K562 (cell line): ENCODE results near the gene SLC33A1. TPM values are rescaled to one million over a fixed set of nuclear protein-coding genes. Genes with fewer than 3 reads are reported as not detected.
A peak's percentile ranks its signal among the peaks of the same experiment; 100 is the strongest.

Source experiments
- CHD2 ChIP-seq: IDR thresholded peaks from 2 replicates; pipeline ENCODE4 v1.6.1; 2011; ENCODE audit warnings: low read depth, low read length
- CHD4 ChIP-seq: fragments of 200-600 bp; sonication (generic); IDR thresholded peaks from 3 replicates; pipeline ENCODE4 v1.6.1; 2012; ENCODE audit warnings: low read depth, mild to moderate bottlenecking, mixed read lengths, low read length, inconsistent platforms; ENCODE audit not compliant: insufficient read depth, insufficient replicate concordance, poor library complexity, severe bottlenecking
- MBD2 ChIP-seq: sonication (generic); IDR thresholded peaks from 2 replicates; pipeline ENCODE4 v1.6.1; 2016; ENCODE audit warnings: low read depth, borderline replicate concordance
- MTF1 ChIP-seq: fragments of 250-450 bp; sonication (Bioruptor Pico); IDR thresholded peaks from 2 replicates; pipeline ENCODE4 v1.9.0; 2021; ENCODE audit warnings: moderate library complexity, mild to moderate bottlenecking, inconsistent platforms, borderline replicate concordance
- SUPT5H ChIP-seq: fragments of 450-650 bp; IDR thresholded peaks from 2 replicates; pipeline ENCODE4 v1.6.1; 2016
- TAF15 ChIP-seq: fragments of 200-400 bp; formaldehyde crosslinking; IDR thresholded peaks from 2 replicates; pipeline ENCODE4 v1.6.1; 2017; ENCODE audit warnings: mild to moderate bottlenecking, low read depth, low read length, moderate library complexity
- ZNF79 ChIP-seq: fragments of 250-450 bp; sonication (Bioruptor Pico); IDR thresholded peaks from 2 replicates; pipeline ENCODE4 v1.4.0; 2020; ENCODE audit warnings: low read depth, mild to moderate bottlenecking, moderate library complexity
- polyA plus RNA-seq, 8 experiments: library from polyadenylated mRNA; depleted of rRNA in 4 of 8; stranded (reverse) in 5 of 8; unstranded in 3 of 8; fragments of >200 nt; fragmentation: Nextera tagmentation in 2 of 8; fragmentation: Illumina TruSeq in 1 of 8; extraction: Ambion mirVana in 2 of 8; extraction: Trizol in 1 of 8; gene quantifications; 2 replicates each; pipeline versions ENCODE4 v1.2.1 to v1.2.3, GENCODE V29; 2011 to 2014; ENCODE audit warnings: inconsistent platforms in 1 of 8, missing spikeins in 1 of 8
- total RNA-seq, 7 experiments: library from RNA; depleted of rRNA in 6 of 7; stranded (reverse); fragments of >200 nt in 6 of 7; fragmentation: Illumina TruSeq in 2 of 7; extraction: Trizol in 2 of 7; gene quantifications; 2 replicates each; pipeline versions ENCODE4 v1.2.1 to v1.2.3, GENCODE V29; 2011 to 2021; ENCODE audit warnings: low replicate concordance in 1 of 7
- TF ChIP-seq, protein P1 (sequence below): fragments of 250-450 bp; sonication (Bioruptor Pico); IDR thresholded peaks from 2 replicates; pipeline ENCODE4 v1.8.0; 2022; ENCODE audit warnings: inconsistent platforms
- TF ChIP-seq, protein P2 (sequence below), 2 experiments: fragments of 450-650 bp; IDR thresholded peaks; 2 replicates each; pipeline ENCODE4 v1.6.1; 2016
- TF ChIP-seq, protein P3 (sequence below): fragments of 250-450 bp; sonication (Bioruptor Pico); IDR thresholded peaks from 2 replicates; pipeline ENCODE4 v1.8.0; 2022; ENCODE audit warnings: moderate library complexity, mild to moderate bottlenecking, inconsistent platforms
- TF ChIP-seq, protein P4 (sequence below): fragments of 450-650 bp; IDR thresholded peaks from 2 replicates; pipeline ENCODE4 v1.7.0; 2016; ENCODE audit warnings: borderline replicate concordance
- TF ChIP-seq, protein P5 (sequence below): fragments of 450-650 bp; formaldehyde crosslinking; IDR thresholded peaks from 2 replicates; pipeline ENCODE4 v1.4.0; 2022; ENCODE audit warnings: missing genetic modification characterization
- TF ChIP-seq, protein P6 (sequence below): fragments of 450-650 bp; IDR thresholded peaks from 2 replicates; pipeline ENCODE4 v1.6.1; 2016; ENCODE audit warnings: mild to moderate bottlenecking
- TF ChIP-seq, protein P7 (sequence below), 2 experiments: fragments of 450-650 bp in 1 of 2; sonication (generic) in 1 of 2; formaldehyde crosslinking; conservative IDR thresholded peaks; 2 replicates each; pipeline versions ENCODE4 v1.4.0 to v1.8.1; 2020 to 2022; ENCODE audit warnings: mild to moderate bottlenecking in 1 of 2, missing genetic modification reagents in 1 of 2

The SLC33A1 gene
- total and polyA plus RNA-seq, 9 of the 15 experiments (the other 6 are each of a cell fraction or from before 2014, with no cell fraction given), result 6.2 to 26.8 (median 19.6) TPM

DNA sequence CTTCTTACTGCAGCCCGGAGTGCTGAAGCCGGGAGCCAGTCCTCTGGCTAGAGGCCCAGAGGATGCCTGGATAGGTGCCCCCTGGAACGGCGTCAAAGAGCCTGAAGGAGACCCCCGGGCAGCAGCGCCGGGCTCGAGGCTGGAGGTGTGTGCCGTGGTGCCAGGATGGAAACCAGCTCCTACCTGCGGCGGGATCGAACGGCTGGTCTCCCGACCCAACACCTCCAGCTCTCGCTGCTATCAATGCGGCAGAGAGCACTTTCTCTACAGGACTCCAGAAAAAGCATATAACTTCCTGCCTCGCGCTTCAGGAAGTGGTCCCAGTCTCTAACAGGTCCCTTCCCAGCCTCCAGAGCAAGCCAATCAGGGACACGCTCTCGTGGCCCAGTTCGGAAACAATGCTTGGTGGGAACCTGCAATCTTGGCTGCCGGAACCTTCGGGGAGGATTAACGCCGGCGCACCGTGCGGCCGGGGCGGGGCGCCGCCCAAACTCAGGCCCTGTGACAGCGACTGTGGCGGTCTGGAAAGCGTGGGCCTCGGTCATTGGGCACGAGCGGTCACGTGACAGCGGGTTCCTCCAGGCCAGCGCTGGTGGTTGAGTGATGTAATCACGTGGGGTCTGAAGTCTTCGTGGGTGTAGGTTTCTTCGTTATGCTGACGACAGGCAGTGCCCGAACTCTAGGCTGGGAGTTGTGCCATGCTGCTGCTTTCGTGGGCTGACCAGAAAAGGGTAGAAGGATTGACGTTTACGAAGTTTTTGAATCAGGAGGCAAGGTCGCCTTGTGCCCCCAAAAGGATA lies at the start of gene SLC33A1 (continued):
- TF ChIP-seq, protein P1, sequence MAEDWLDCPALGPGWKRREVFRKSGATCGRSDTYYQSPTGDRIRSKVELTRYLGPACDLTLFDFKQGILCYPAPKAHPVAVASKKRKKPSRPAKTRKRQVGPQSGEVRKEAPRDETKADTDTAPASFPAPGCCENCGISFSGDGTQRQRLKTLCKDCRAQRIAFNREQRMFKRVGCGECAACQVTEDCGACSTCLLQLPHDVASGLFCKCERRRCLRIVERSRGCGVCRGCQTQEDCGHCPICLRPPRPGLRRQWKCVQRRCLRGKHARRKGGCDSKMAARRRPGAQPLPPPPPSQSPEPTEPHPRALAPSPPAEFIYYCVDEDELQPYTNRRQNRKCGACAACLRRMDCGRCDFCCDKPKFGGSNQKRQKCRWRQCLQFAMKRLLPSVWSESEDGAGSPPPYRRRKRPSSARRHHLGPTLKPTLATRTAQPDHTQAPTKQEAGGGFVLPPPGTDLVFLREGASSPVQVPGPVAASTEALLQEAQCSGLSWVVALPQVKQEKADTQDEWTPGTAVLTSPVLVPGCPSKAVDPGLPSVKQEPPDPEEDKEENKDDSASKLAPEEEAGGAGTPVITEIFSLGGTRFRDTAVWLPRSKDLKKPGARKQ (CRISPR knock-in tag), result no peak
- TF ChIP-seq, protein P2, sequence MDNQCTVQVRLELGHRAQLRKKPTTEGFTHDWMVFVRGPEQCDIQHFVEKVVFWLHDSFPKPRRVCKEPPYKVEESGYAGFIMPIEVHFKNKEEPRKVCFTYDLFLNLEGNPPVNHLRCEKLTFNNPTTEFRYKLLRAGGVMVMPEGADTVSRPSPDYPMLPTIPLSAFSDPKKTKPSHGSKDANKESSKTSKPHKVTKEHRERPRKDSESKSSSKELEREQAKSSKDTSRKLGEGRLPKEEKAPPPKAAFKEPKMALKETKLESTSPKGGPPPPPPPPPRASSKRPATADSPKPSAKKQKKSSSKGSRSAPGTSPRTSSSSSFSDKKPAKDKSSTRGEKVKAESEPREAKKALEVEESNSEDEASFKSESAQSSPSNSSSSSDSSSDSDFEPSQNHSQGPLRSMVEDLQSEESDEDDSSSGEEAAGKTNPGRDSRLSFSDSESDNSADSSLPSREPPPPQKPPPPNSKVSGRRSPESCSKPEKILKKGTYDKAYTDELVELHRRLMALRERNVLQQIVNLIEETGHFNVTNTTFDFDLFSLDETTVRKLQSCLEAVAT (IDR thresholded peaks at IDR 0.05), result no peak; a peak in 2 of 4 replicates
- TF ChIP-seq TAF15 (no peak), MTF1 (CRISPR knock-in tag) (peak; percentile 73; the same call in 1 of the 2 replicates), ZNF79 (CRISPR knock-in tag) (no peak), CHD2 (peak; percentile 50), MBD2 (peak; percentile 84), CHD4 (no peak), SUPT5H (peak; percentile 91)
- TF ChIP-seq, protein P3, sequence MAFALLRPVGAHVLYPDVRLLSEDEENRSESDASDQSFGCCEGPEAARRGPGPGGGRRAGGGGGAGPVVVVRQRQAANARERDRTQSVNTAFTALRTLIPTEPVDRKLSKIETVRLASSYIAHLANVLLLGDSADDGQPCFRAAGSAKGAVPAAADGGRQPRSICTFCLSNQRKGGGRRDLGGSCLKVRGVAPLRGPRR (CRISPR knock-in tag), result peak; percentile 83; the same call in 1 of the 2 replicates
- TF ChIP-seq, protein P4, sequence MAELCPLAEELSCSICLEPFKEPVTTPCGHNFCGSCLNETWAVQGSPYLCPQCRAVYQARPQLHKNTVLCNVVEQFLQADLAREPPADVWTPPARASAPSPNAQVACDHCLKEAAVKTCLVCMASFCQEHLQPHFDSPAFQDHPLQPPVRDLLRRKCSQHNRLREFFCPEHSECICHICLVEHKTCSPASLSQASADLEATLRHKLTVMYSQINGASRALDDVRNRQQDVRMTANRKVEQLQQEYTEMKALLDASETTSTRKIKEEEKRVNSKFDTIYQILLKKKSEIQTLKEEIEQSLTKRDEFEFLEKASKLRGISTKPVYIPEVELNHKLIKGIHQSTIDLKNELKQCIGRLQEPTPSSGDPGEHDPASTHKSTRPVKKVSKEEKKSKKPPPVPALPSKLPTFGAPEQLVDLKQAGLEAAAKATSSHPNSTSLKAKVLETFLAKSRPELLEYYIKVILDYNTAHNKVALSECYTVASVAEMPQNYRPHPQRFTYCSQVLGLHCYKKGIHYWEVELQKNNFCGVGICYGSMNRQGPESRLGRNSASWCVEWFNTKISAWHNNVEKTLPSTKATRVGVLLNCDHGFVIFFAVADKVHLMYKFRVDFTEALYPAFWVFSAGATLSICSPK, result no peak
- TF ChIP-seq, protein P5, sequence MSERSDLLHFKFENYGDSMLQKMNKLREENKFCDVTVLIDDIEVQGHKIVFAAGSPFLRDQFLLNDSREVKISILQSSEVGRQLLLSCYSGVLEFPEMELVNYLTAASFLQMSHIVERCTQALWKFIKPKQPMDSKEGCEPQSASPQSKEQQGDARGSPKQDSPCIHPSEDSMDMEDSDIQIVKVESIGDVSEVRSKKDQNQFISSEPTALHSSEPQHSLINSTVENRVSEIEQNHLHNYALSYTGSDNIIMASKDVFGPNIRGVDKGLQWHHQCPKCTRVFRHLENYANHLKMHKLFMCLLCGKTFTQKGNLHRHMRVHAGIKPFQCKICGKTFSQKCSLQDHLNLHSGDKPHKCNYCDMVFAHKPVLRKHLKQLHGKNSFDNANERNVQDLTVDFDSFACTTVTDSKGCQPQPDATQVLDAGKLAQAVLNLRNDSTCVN, result no peak
- TF ChIP-seq, protein P6, sequence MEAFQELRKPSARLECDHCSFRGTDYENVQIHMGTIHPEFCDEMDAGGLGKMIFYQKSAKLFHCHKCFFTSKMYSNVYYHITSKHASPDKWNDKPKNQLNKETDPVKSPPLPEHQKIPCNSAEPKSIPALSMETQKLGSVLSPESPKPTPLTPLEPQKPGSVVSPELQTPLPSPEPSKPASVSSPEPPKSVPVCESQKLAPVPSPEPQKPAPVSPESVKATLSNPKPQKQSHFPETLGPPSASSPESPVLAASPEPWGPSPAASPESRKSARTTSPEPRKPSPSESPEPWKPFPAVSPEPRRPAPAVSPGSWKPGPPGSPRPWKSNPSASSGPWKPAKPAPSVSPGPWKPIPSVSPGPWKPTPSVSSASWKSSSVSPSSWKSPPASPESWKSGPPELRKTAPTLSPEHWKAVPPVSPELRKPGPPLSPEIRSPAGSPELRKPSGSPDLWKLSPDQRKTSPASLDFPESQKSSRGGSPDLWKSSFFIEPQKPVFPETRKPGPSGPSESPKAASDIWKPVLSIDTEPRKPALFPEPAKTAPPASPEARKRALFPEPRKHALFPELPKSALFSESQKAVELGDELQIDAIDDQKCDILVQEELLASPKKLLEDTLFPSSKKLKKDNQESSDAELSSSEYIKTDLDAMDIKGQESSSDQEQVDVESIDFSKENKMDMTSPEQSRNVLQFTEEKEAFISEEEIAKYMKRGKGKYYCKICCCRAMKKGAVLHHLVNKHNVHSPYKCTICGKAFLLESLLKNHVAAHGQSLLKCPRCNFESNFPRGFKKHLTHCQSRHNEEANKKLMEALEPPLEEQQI, result peak; percentile 97
- TF ChIP-seq, protein P7, sequence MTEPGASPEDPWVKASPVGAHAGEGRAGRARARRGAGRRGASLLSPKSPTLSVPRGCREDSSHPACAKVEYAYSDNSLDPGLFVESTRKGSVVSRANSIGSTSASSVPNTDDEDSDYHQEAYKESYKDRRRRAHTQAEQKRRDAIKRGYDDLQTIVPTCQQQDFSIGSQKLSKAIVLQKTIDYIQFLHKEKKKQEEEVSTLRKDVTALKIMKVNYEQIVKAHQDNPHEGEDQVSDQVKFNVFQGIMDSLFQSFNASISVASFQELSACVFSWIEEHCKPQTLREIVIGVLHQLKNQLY (CRISPR knock-in tag; conservative IDR thresholded peaks at IDR 0.05), result peak in 1 of 2 experiments; percentile 81; a peak in 2 of 4 replicates
